Measurements from ENCODE around the gene CYLD. TPM values are rescaled to one million over a fixed set of nuclear protein-coding genes. Genes with fewer than 3 reads are reported as not detected.

CYLD gene
- total and polyA plus RNA-seq, 2 experiments from 2014 or later = 6.9 to 30.9 TPM

DNA sequence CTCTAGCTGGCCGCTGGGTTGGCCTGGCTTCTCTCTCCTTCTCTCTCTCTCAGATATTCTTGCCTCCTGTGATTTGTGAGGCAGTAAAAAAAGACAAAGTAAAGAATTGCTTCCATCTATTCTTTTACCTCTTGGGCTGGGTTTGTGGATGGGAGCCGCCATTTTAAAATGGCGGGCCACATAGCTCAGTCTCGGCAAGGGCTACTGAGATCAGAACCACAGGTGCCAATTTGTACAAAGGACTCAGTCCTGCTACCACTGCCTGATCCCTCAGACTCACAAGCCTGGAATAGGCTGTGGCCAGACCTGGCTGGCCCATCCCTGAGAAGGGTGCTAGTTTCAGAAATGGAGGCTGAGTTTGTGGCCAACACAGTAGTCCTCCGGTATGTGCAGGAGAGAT is 24.4 kb upstream of the CYLD start:
- Histone ChIP-seq H3K4me2 (no peak overlapping the region), H3K9me2 (ENCODE audit: insufficient read depth) (no peaks in the 10 kb centered on the region), H4K20me1 (replicated peaks; ENCODE audit: insufficient read depth) (no peaks in the 10 kb centered on the region), H3F3A (replicated peaks; ENCODE audit: low read depth) (no peaks in the 10 kb centered on the region), H3K27ac (ENCODE audit: low read depth) (no peak overlapping the region), H3K36me3 (ENCODE audit: insufficient read depth) (no peaks in the 10 kb centered on the region), H3K4me3 (no peak overlapping the region), H3K79me2 (replicated peaks; ENCODE audit: insufficient read depth) (no peaks in the 10 kb centered on the region), H2AFZ (no peak overlapping the region), H3K4me1 (ENCODE audit: insufficient read depth) (no peaks in the 10 kb centered on the region; the same call in 1 of the 2 replicates), H3K27me3 (ENCODE audit: insufficient read depth) (no peaks in the 10 kb centered on the region)
- TF ChIP-seq CTCF (conservative IDR thresholded peaks at IDR 0.05; ENCODE audit: low read depth in 2 of 2) (no peak), ETS1 (IDR thresholded peaks at IDR 0.05) (no peak), CREB1 (CRISPR knock-in tag; IDR thresholded peaks at IDR 0.05; ENCODE audit: low read depth) (no peak), ZNF462 (CRISPR knock-in tag; IDR thresholded peaks at IDR 0.05) (no peak), EZH2phosphoT487 (IDR thresholded peaks at IDR 0.05; ENCODE audit: unreplicated experiment) (no peak), NANOG (IDR thresholded peaks at IDR 0.05; ENCODE audit: borderline replicate concordance) (no peak), EZH2 (IDR thresholded peaks at IDR 0.05; ENCODE audit: low read depth, unreplicated experiment) (no peak), STAT1 (IDR thresholded peaks at IDR 0.05; ENCODE audit: unreplicated experiment) (no peak), POLR2AphosphoS5 (IDR thresholded peaks at IDR 0.05; ENCODE audit: low read depth) (no peak), ZNF114 (CRISPR knock-in tag; IDR thresholded peaks at IDR 0.05) (no peak), ZNF331 (CRISPR knock-in tag; IDR thresholded peaks at IDR 0.05; ENCODE audit: low read depth) (no peak), JUNB (IDR thresholded peaks at IDR 0.05; ENCODE audit: unreplicated experiment) (no peak)
- TF ChIP-seq, protein P1, sequence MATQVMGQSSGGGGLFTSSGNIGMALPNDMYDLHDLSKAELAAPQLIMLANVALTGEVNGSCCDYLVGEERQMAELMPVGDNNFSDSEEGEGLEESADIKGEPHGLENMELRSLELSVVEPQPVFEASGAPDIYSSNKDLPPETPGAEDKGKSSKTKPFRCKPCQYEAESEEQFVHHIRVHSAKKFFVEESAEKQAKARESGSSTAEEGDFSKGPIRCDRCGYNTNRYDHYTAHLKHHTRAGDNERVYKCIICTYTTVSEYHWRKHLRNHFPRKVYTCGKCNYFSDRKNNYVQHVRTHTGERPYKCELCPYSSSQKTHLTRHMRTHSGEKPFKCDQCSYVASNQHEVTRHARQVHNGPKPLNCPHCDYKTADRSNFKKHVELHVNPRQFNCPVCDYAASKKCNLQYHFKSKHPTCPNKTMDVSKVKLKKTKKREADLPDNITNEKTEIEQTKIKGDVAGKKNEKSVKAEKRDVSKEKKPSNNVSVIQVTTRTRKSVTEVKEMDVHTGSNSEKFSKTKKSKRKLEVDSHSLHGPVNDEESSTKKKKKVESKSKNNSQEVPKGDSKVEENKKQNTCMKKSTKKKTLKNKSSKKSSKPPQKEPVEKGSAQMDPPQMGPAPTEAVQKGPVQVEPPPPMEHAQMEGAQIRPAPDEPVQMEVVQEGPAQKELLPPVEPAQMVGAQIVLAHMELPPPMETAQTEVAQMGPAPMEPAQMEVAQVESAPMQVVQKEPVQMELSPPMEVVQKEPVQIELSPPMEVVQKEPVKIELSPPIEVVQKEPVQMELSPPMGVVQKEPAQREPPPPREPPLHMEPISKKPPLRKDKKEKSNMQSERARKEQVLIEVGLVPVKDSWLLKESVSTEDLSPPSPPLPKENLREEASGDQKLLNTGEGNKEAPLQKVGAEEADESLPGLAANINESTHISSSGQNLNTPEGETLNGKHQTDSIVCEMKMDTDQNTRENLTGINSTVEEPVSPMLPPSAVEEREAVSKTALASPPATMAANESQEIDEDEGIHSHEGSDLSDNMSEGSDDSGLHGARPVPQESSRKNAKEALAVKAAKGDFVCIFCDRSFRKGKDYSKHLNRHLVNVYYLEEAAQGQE (IDR thresholded peaks at IDR 0.05; ENCODE audit: unreplicated experiment) = no peak
- H3K27ac Mint-ChIP-seq = no peak overlapping the region
- ATAC-seq (no peak), DNase-seq (ENCODE audit: low spot score) (no peak)
- no peak overlapping the region for H3K4me3 Mint-ChIP-seq
- no peaks in the 10 kb centered on the region for H3K9me3 Mint-ChIP-seq
- peaks cover 15% of the 10 kb centered on the region for H3K4me1 Mint-ChIP-seq
- peaks cover 8% of the 10 kb centered on the region for H3K27me3 Mint-ChIP-seq (ENCODE audit: insufficient read depth, low read depth, poor library complexity)
- no peaks in the 10 kb centered on the region for H3K36me3 Mint-ChIP-seq (ENCODE audit: low read depth)

Data from GM23338 (cell line).